Upper lobe of left lung (tissue), 6 donors: Measurements from ENCODE around the gene CYP24A1. TPM values are rescaled to one million over a fixed set of nuclear protein-coding genes. Genes with fewer than 3 reads are reported as not detected.
"Not testable (repeated sequence)": the region's sequence is repeated elsewhere in the genome, so short reads cannot be mapped to it uniquely, and the experiment has no call there.

Source experiments
- ATAC-seq, 2 donors: fragments of 200-7000 bp; cut with Tn5 transposase; one replicate each; pipeline ENCODE4 v1.9.1; 2022; ENCODE audit warnings: mild to moderate bottlenecking in 2 of 2, moderate library complexity in 2 of 2; ENCODE audit not compliant: low FRiP score in 2 of 2
- DNase-seq, 2 donors: peaks; one replicate each; pipeline ENCODE4 v3.0.0-alpha.2; 2019 to 2020
- H3K27ac ChIP-seq, 4 donors: fragments of 200-600 bp; sonication (generic); one replicate each; pipeline ENCODE4 v1.5.1; 2016 to 2019
- H3K27me3 ChIP-seq, 4 donors: fragments of 200-600 bp; sonication (generic); one replicate each; pipeline ENCODE4 v1.5.1; 2017 to 2019
- H3K36me3 ChIP-seq, 4 donors: fragments of 200-600 bp; sonication (generic); one replicate each; pipeline ENCODE4 v1.5.1; 2016 to 2019
- H3K4me1 ChIP-seq, 4 donors: fragments of 200-600 bp; sonication (generic); one replicate each; pipeline ENCODE4 v1.5.1; 2018 to 2019
- H3K4me3 ChIP-seq, 4 donors: fragments of 200-600 bp; sonication (generic); one replicate each; pipeline ENCODE4 v1.5.1; 2017 to 2019; ENCODE audit warnings: mild to moderate bottlenecking in 2 of 4, moderate library complexity in 1 of 4
- H3K9me3 ChIP-seq, 4 donors: fragments of 200-600 bp; sonication (generic); one replicate each; pipeline ENCODE4 v1.5.1; 2018 to 2019
- CTCF ChIP-seq, 6 experiments: fragments of 450-650 bp in 4 of 6; fragments of 200-600 bp in 2 of 6; sonication (generic) in 2 of 6; IDR thresholded peaks; one replicate each; pipeline ENCODE4 v1.5.1; 2016 to 2019; ENCODE audit warnings: antibody characterized with exemption in 6 of 6
- EP300 ChIP-seq, 4 donors: sonication (generic); formaldehyde crosslinking; IDR thresholded peaks; one replicate each; pipeline ENCODE4 v1.5.1; 2017; ENCODE audit warnings: antibody characterized with exemption in 4 of 4, control low read depth in 2 of 4
- POLR2A ChIP-seq, 4 donors: fragments of 450-650 bp; IDR thresholded peaks; one replicate each; pipeline ENCODE4 v1.5.1; 2016 to 2017; ENCODE audit warnings: antibody characterized with exemption in 4 of 4, mild to moderate bottlenecking in 2 of 4
- POLR2AphosphoS5 ChIP-seq, 2 donors: sonication (generic); formaldehyde crosslinking; IDR thresholded peaks; one replicate each; pipeline ENCODE4 v1.5.1; 2017; ENCODE audit warnings: antibody characterized with exemption in 2 of 2
- WGBS, 2 donors: methylation state at CpG; one replicate each; pipeline ENCODE4 v1.1.5; 2017 to 2018; 5-methylcytosine and 5-hydroxymethylcytosine counted together
- total RNA-seq, 6 donors: library from RNA; depleted of rRNA in 4 of 6; stranded (reverse); fragments of >200 nt in 4 of 6; gene quantifications; one replicate each; pipeline versions ENCODE4 v1.1.0 to v1.2.1, GENCODE V29; 2016 to 2021
- donor health status: DM: no; HTN: no; CAD: no; lungs with moderate emphysema.
- donor health status: DM: no; HTN: yes; CAD: no; lungs with severe emphysema.

Gene CYP24A1
- total RNA-seq, 6 donors from 2014 or later, result 0.13 to 31.0 (median 0.61) TPM; not detected in 1

- ATAC-seq, result no peak
- Histone ChIP-seq H3K36me3 (no peaks in the 10 kb centered on the region), H3K4me3 (no peak overlapping the region), H3K4me1 (peaks cover 0 to 15% (median 12%) of the 10 kb centered on the region in 4 donors), H3K27me3 (no peaks in the 10 kb centered on the region), H3K9me3 (no peaks in the 10 kb centered on the region), H3K27ac (no peak overlapping the region)
- no peak for DNase-seq
- WGBS, 2 donors, result 92 to 98% methylated on average over 3 of the region's 3 CpGs
- TF ChIP-seq EP300 (IDR thresholded peaks at IDR 0.05), result no peak
- TF ChIP-seq CTCF (IDR thresholded peaks at IDR 0.05), result no peak
- TF ChIP-seq POLR2AphosphoS5 (IDR thresholded peaks at IDR 0.05), result no peak
- no peak for TF ChIP-seq POLR2A (IDR thresholded peaks at IDR 0.05)
Measured at GRCh38 chr20:54129350-54129749, 44.4 kb downstream of the CYP24A1 start.

GRCh38 chr20:54127855-54128574 is 45.8 kb downstream of the CYP24A1 start:
- no peak overlapping the region for H3K27ac ChIP-seq
- WGBS, 2 donors, result 72 to 89% methylated on average over 7 of the region's 7 CpGs

GRCh38 chr20:54126806-54127655 is 46.8 kb downstream of the CYP24A1 start:
- no peak overlapping the region for H3K4me3 ChIP-seq
- H3K4me1 ChIP-seq, result peaks cover 0 to 15% (median 3%) of the 10 kb centered on the region in 4 donors
- H3K27me3 ChIP-seq, result no peaks in the 10 kb centered on the region
- 71 to 75% methylated on average over 3 of the region's 3 CpGs for WGBS, 2 donors
- TF ChIP-seq CTCF (IDR thresholded peaks at IDR 0.05) (no peak), POLR2A (IDR thresholded peaks at IDR 0.05) (no peak), EP300 (IDR thresholded peaks at IDR 0.05) (no peak), POLR2AphosphoS5 (IDR thresholded peaks at IDR 0.05) (no peak)
- H3K36me3 ChIP-seq, result no peaks in the 10 kb centered on the region
- no peaks in the 10 kb centered on the region for H3K9me3 ChIP-seq
- DNase-seq, result no peak
- no peak for ATAC-seq
- H3K27ac ChIP-seq, result no peak overlapping the region

More at GRCh38 chr20:54127855-54128574, 45.8 kb downstream of the CYP24A1 start:
- H3K27me3 ChIP-seq, result no peaks in the 10 kb centered on the region
- H3K36me3 ChIP-seq, result no peaks in the 10 kb centered on the region
- TF ChIP-seq POLR2A (IDR thresholded peaks at IDR 0.05) (no peak), EP300 (IDR thresholded peaks at IDR 0.05) (no peak), POLR2AphosphoS5 (IDR thresholded peaks at IDR 0.05) (no peak), CTCF (IDR thresholded peaks at IDR 0.05) (no peak)
- DNase-seq (no peak), ATAC-seq (no peak)
- H3K4me3 ChIP-seq, result no peak overlapping the region
- H3K9me3 ChIP-seq, result no peaks in the 10 kb centered on the region
- peaks cover 0 to 17% (median 8%) of the 10 kb centered on the region in 4 donors for H3K4me1 ChIP-seq

- H3K36me3 ChIP-seq, H3K27me3 ChIP-seq, H3K27ac ChIP-seq, H3K4me3 ChIP-seq, DNase-seq, H3K9me3 ChIP-seq, ATAC-seq: not testable (repeated sequence)
- WGBS, 2 donors, result 93 to 95% methylated on average over 12 of the region's 12 CpGs
- peaks cover 0 to 11% (median 0%) of the 10 kb centered on the region in 4 donors for H3K4me1 ChIP-seq
Measured at GRCh38 chr20:54126328-54126727, 47.5 kb downstream of the CYP24A1 start.

GRCh38 chr20:54123587-54124180 is 50.1 kb downstream of the CYP24A1 start:
- peak overlapping the region; percentile 46 to 81 (median 56) for H3K27ac ChIP-seq
- peaks cover 0 to 11% (median 0%) of the 10 kb centered on the region in 4 donors for H3K4me1 ChIP-seq
- DNase-seq, result peak in 1 of 2 donors; percentile 89
- no peak overlapping the region for H3K4me3 ChIP-seq
- peak; percentile 27 to 45 for TF ChIP-seq POLR2AphosphoS5 (IDR thresholded peaks at IDR 0.05)
- peak in 1 of 4 donors; percentile 63 for TF ChIP-seq EP300 (IDR thresholded peaks at IDR 0.05)
- no peak for TF ChIP-seq POLR2A (IDR thresholded peaks at IDR 0.05)
- WGBS, 2 donors, result 47 to 59% methylated on average over 8 to 11 of the region's 11 CpGs
- H3K27me3 ChIP-seq, result no peaks in the 10 kb centered on the region
- peak; percentile 73 to 97 for ATAC-seq
- no peaks in the 10 kb centered on the region for H3K9me3 ChIP-seq
- H3K36me3 ChIP-seq, result no peaks in the 10 kb centered on the region
